KG1 (cell line): Measurements from ENCODE around the gene TRAIP.

Experiments used
- DNase-seq: peaks from one replicate; lab custom pipeline; 2025; lab: John Stamatoyannopoulos, UW

TRAIP gene

DNA sequence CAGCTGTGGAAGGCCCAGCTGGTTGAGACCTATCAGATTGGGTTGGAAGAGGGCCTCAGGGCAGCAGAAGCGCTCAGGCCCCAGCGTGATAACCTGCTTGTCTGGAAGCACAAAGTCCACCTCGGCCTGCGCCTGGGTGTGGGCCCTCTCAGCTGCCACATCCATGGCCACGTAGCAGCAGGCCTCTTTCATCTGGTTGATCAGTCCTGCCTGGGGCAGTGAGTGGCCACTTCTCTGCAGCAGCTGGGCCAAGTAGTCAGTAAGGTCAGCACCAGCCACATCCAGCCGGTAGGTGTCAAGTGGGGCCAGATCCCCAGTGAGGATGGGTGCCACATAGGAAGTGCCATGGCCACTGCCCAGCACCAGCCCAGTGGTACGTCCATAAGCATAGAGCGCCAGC, 17.3 kb upstream of the TRAIP start:
- no peak for DNase-seq

DNA sequence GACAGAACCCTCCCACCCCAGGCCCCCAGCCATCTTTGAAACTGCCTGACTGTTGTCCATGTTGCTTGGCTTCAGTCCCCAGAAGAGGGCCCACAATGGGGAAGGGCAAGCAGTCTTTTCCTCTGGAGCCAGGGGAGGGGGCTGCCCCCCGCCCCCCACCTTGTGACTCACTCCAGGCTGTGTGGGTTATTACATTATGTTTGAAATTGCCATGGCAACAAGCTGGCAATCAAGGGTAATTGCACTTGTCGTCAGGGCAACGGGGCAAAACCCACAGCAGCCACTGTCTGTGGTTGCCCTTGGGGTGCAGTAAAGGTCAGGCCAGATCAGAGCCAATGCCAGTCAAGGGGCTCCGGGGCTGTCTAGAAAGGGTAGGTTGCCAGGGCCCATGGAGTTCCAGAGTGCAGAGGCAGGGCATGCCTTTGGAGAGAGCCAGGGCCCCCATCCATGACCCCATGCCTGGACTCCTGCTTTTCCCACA, 16.5 kb upstream of the TRAIP start:
- no peak for DNase-seq

DNA sequence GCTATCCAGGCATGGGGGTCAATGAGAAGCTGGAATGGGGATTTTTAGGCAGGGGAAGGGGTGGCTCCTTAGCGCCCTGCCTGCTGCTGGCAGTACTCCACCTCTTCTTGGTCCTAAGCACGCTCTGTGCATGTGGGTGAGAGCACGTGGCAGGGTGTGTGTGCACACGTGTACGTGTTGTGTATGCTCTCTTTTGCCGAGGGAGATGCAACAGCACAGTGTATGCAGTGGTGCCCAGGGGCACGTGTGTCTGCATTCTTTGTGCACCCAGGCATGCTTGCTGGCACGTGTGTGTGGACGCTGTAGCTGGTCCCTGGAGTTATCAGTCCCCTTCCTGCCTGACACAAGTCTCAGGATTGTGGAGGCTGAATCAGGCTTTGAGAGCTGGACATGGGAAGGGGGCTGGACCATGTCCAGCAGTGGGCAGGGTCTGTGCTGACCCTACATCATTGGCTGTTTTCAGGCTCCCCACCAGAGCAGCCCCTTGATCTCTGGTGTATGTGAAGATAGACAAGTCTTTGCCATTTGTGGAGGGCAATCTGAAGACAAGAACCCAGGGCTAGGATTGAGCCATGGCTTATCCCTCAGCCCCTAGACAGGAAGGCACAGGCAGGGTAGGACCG, 15.3 kb upstream of the TRAIP start:
- DNase-seq: no peak

DNA sequence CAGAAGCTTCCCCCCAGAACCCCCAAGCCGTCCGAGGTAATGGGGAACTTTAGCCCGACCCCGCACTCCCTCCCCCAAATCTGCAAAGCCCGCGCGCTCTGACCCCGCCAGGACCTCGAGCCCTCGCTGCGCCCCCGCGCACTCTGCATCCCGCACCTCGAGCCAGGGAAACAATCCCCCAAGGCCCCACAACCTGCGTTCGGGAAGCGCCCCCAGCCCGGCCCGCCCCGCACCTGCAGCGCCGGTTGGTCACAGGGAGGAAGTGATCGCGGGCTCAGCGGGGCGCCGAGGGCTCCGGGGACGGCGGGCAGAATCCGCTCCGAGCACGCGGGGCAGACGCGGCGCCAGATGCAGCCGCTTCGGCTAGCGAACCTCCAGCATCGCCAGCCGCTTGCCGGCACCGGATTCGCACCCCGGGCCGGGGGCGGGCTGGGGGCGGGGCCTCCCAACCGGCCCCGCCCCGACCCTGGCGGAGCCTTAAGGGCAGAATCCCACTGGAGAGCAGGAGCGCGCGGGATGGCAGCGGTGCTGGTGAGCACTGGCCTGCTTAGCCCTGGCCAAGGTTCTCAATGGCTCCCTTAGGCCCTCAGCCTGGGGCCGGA, 13.3 kb upstream of the TRAIP start, which contains the start of gene CAMKV:
Gene CAMKV (minus strand): TSS at position 382 of the 602 bp plus-strand sequence. CDS start 7,518 bp downstream, outside the sequence.
- DNase-seq: no peak

DNA sequence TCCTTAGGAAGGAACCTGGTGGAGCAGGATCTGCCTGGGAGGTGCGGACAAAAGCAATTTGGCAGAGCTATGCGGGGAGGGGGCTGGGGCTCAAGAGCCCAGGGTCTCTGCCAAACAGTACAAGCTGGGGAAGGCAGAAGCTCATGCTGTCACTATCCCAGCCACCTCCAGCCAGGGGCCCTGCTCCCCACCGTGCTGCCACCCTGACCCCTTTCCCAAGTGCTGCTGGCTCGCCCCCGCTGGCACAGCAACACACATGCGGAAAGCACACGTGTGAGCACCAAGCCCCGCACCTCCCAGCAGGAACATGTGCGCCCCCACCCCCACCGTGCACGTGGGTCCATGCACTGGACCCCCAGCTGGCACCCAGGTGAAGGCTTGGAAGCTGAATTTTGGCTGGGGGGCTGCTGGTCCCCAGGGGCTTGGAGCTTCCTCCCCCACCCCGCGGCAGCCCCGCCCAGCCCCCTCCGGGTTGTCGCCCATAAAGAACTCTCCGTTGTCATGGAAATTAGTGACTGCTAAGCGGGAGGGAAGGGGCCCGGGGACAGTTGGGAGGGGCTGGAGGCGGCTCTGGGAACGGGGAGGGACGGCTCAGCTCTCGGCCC, 12.6 kb upstream of the TRAIP start:
- DNase-seq: no peak

- no peak for DNase-seq
Measured at GRCh38 chr3:49867871-49868321, 11.5 kb upstream of the TRAIP start.

DNA sequence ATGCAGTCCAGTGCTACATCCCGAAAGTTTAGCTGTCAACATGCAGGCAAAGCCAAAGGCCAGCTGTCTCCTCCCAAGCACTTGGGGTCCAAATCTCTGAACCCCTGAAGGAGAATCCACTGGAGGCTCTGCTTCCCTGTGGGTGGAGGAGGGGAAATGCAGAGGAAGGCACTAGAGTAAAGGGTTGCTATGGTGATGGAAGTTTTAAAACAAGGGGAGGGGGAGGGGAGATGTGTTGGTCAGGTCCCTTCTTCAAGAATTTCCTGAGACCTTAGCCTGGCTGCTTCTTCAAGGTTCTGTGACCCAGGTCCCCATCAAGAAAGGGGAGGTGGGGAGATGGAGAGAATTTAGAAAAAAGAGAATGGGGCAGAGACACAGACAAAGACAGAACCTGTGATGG, 11.0 kb upstream of the TRAIP start:
- DNase-seq: no peak

- no peak for DNase-seq
Measured at GRCh38 chr3:49865198-49865784, 8.9 kb upstream of the TRAIP start.

GRCh38 chr3:49864505-49864904, 8.1 kb upstream of the TRAIP start:
- DNase-seq: no peak

DNA sequence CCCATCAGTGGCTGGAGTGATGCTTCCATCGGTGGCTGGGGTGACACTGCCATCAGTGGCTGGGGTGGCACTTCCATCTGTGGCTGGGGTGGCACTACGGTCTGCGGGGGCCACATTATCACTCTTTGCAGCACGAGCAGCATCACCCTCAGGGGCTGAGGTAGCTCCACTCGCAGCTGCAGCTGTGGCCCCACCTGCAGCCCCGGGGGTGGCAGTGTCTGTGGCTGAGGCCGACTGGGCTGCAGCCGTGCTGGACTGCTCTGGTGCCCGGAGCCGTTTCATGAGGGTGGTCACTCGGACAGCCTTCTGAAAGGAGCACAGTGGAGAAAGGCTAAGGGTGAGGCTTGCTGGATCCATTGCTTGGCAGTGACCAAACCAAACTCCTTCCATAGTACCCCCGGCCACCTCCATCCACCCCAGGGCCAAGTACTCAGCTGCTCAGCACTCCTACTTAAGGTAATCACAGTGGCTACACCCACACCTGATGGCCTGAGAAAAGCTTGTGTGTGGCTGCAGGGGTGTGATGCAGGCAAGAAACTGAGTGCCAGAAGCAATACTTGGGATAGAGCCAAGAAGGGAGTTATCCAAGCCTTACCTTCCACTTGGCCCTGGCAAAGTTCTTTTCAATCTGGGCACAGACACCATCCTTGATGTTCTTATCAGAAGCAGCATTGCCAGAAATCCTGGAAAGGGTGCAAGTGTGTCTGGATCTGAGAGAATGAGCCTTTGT, 3.4 kb upstream of the TRAIP start:
- no peak for DNase-seq

- DNase-seq: no peak
Measured at GRCh38 chr3:49855662-49856061, 702 bp downstream of the TRAIP start.

DNA sequence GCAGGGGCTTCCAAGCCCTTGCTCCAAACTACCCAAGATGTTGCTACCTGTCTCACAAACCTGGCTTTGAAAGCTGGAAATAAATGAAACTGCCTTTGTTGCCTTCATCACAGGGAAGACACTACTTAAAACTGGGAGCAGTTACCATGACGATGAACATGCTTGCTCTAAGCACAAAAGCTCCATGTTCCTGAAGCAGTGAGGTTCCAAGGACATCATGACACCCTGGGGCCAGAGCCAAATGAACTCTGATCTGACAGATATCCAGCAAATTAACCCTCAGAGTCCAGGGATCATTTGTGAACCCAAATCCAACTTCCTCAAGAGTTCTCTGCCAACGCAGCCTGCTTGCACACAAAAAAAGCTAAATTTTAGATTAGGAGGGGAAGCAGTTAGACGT, 10.7 kb downstream of the TRAIP start:
- DNase-seq: no peak

DNA sequence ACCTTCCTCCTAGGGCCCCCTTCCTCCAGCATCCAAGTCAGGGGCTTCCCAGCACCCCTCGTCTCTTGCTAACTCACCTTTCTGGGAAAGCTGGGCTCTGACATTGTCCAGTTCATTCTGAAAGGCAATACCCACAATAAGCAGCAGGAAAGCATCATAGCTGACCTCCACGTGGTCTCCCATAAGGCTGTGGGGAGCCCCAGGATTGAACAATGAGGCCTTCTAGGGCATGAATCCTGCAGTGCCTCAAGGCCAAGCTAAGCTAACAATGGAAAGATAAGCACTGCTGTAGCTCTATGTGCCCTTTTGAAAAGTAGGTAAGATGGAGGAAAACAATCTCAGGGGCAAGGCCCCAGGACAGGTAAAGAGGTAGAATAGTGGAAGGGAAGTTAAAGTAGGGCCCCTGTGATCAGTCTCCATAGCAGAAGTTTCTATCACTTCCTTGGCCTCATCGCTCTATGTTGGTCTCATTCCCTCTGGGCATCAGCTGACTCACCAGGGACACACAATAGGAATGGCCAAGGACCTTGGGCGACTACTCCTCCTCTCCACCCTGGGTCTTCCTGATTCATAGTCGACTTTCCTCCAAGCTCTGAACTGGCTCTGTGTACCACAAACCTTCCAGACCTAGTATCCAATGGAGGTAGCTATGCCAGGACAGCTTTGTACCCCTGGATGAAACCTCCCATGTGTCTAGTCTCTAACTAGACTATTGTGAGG, 11.7 kb downstream of the TRAIP start:
- DNase-seq: no peak

DNA sequence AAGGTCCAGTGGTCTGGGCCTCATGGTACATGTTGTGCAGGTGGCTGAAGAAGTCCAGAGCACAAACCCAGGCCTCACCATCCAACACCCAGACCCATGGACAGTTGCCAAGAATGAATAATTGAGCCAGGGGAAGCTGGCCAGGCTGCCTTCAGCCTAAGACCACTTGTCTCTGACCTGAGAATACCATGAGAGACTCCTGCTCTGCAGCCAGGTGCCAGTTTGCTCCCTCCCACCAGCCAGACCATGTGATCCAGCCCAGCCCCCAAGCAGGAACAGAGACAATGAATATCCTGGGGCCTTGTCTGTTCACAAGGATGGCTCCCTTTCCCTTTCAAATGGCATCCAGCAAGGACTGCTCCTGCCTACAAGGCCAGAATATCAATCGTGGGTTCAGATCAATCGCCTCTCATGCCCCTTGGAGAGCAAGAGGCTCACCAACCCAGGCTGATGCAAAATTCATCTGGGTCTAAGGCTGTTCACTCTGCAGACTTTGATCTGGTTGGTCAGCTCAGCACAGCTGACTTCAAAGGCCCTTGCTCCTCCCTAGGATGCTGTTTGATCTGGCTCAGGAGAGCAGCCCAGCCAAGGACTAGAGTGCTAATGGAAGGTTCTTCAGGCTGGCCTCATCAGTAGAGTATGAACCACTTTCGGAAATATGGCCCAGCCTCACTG, 13.4 kb downstream of the TRAIP start:
- DNase-seq: no peak

- DNase-seq: no peak
Measured at GRCh38 chr3:49841806-49842205, 14.6 kb downstream of the TRAIP start.

DNA sequence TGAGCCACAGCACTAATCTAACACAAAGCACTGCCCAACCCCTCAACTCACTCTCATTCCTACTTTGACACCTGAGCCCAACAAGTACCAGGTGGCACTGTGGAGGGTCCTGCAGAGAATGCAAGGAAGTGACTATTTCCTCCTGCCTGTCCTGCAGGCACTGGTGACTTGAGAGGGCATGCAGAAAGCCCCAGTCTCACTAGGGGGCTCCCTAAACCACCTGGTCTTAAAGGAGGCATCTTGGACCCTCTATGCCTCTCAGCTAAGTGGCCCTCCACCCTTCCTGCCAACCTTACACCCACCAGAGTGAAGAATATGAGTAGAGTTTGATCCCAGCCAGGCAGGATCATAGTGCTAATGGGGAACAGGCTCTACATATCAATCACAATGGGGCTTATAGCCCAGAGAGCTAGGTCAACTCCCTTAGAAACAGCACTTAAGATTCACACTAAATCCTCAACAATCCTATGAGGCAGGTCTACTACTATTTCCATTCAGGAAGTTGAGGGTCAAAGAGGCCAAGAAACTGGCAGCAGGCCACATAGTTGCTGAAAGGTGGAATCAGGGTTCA, 15.2 kb downstream of the TRAIP start:
- DNase-seq: no peak

- no peak for DNase-seq
Measured at GRCh38 chr3:49840388-49840787, 16.0 kb downstream of the TRAIP start.

DNA sequence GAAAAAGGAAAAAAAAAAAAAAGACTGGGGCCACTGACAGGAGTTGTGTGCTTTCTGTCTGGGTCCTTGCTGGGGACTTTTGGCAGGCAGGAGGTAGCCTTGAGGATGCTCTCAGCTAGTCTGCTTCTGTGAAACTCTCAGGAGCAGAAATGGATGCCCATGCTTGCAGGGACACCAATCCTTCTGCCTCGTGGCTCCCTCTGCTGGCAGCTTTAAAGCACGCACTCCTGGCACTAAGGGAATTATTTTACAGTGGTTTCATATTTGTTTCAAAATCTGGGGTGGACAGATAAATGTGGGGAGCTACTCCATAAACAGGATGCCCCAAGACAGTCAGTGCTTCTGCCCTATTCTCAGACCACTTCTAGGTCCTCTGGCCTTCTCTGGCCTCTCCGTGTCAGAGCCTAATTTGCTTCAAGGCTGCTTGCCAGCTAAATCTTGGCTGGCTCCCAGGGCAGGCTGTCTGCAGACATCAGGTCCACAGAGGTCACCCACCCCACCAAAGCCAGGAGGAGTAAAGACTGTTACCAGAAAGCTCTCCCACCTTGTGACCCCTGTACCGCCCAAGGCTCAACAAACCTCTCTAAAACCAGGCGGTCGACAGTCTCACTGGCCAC, 17.1 kb downstream of the TRAIP start:
- peak; percentile 48 for DNase-seq

- no peak for DNase-seq
Measured at GRCh38 chr3:49831341-49831740, 25.0 kb downstream of the TRAIP start.

GRCh38 chr3:49826016-49826415, 30.3 kb downstream of the TRAIP start:
- no peak for DNase-seq
